ENCODE measurements around the gene OGFOD1.

Gene OGFOD1

DNA sequence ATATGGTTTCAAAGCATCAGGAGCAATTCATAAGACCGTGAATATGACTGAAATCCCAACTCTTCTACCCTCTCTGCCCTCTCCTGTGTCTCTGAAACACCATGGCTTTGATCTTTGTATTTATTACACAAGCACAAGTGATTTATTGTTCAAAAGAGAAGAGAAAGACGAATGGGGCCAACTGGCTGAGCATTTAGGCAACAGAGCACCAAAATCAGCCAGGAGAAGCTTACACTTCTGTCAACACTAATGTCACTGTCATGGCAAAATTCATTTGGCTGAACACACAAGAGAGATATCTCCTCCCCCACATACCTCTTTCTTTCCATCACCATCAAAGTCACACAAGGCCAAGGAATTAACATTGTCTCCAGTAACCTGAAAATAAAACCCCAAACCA, 59.2 kb downstream of the OGFOD1 start:
- no peak overlapping the region for H3K4me3 ChIP-seq (replicated peaks; ENCODE audit: low read depth, low read length)
- no peak for DNase-seq (ENCODE audit: low read depth)
- TF ChIP-seq, protein P1, sequence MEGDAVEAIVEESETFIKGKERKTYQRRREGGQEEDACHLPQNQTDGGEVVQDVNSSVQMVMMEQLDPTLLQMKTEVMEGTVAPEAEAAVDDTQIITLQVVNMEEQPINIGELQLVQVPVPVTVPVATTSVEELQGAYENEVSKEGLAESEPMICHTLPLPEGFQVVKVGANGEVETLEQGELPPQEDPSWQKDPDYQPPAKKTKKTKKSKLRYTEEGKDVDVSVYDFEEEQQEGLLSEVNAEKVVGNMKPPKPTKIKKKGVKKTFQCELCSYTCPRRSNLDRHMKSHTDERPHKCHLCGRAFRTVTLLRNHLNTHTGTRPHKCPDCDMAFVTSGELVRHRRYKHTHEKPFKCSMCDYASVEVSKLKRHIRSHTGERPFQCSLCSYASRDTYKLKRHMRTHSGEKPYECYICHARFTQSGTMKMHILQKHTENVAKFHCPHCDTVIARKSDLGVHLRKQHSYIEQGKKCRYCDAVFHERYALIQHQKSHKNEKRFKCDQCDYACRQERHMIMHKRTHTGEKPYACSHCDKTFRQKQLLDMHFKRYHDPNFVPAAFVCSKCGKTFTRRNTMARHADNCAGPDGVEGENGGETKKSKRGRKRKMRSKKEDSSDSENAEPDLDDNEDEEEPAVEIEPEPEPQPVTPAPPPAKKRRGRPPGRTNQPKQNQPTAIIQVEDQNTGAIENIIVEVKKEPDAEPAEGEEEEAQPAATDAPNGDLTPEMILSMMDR (IDR thresholded peaks at IDR 0.05; ENCODE audit: low read length, missing control alignments) = no peak

DNA sequence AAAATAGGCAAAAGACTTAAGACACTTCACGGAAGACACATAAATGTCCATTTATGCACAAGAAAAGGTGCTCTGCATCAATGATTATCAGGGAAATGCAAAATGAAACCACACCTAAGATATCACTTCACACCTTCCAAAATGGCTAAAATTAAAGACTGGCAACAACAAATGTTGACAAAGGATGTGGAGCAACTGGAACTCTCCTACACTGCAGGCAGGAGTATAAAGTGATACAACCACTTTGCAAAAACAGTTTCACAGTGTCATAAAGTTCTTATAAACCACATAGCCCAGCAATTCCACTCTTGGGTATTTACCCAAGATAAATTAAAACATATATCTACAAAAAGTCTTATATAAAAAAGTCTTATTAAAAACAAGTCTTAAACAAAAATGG, 60.7 kb downstream of the OGFOD1 start:
- no peak overlapping the region for H3K4me3 ChIP-seq (replicated peaks; ENCODE audit: low read depth, low read length)
- DNase-seq (ENCODE audit: low read depth) = no peak
- TF ChIP-seq, protein P1 (IDR thresholded peaks at IDR 0.05; ENCODE audit: low read length, missing control alignments) = no peak

DNA sequence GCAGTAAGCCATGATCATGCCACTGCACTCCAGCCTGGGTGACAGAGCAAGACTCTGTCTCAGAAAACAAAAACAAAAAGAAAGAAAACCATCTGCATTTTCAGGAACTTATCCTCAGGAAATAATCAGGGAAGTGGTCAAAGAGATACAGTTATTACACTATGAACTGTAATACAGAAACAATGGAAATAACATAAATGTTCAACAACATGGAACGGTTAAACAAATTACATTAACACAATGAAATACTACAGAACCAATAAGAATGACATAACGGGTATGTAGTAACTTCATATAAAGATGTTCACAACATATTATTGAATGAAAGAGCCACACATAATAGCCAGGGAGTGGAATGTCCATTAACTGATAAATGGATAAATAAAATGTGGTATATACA, 61.7 kb downstream of the OGFOD1 start:
- no peak for DNase-seq (ENCODE audit: low read depth)
- TF ChIP-seq, protein P1 (IDR thresholded peaks at IDR 0.05; ENCODE audit: low read length, missing control alignments) = no peak
- no peak overlapping the region for H3K4me3 ChIP-seq (replicated peaks; ENCODE audit: low read depth, low read length)

DNA sequence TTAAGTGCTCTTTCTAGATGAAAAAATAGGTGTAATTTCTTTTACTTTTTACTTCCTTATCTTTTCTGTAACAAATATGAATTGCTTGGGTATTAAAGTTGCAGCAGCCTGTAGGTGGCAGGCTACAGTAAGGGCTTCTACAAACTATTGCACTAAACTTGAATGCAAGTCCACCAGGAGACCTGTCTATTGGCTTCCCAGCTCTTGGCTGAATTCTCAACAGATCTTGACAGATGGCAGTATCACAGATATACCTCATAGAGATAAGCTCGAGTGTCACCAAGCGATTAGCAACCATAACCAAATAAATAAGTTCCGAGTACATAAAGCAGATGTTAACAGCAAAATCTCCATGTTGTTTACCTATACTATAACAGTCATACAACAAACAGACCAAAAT, 62.6 kb downstream of the OGFOD1 start:
- TF ChIP-seq, protein P1 (IDR thresholded peaks at IDR 0.05; ENCODE audit: low read length, missing control alignments) = peak; percentile 79
- peak; percentile 77 for DNase-seq (ENCODE audit: low read depth)
- no peak overlapping the region for H3K4me3 ChIP-seq (replicated peaks; ENCODE audit: low read depth, low read length)

DNA sequence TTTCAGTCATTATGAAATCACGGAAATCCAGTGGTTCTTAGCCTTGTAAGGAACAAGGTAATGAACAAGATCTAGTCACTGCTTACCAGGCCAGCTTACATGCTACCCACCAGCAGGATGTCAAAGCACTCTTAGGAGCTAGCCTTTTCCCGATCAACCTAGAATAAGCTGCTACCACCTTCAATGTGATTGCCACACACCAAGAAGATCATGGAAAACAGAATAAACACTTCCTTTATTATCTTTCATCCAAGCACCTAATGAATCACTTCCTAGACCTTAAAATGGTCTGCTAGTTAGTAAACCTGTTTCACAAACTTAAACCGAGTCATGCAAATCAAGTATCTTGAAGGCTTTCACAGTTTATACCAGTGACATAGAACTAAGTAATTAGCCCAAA, 63.5 kb downstream of the OGFOD1 start:
- no peak overlapping the region for H3K4me3 ChIP-seq (replicated peaks; ENCODE audit: low read depth, low read length)
- TF ChIP-seq, protein P1 (IDR thresholded peaks at IDR 0.05; ENCODE audit: low read length, missing control alignments) = no peak
- no peak for DNase-seq (ENCODE audit: low read depth)

DNA sequence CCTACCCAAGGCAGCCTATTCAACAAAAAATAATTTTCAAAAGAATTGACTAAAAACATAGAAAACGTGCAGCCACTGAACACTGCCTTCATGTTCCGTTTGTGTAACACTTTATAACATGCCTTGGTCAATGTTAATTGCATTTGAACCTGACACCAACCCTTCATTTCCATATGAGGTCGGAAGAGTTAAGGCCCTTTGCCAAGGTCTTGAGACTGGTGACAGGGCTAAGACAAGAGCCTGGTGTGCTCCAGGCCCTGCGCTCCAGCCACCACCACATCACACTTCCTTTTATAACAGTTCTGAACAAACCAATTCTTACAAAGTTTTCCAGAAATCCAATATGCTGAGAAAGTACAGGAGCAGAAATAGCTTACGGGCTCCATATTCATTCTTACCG, 64.3 kb downstream of the OGFOD1 start:
- TF ChIP-seq, protein P1 (IDR thresholded peaks at IDR 0.05; ENCODE audit: low read length, missing control alignments) = no peak
- H3K4me3 ChIP-seq (replicated peaks; ENCODE audit: low read depth, low read length) = no peak overlapping the region
- DNase-seq (ENCODE audit: low read depth) = no peak

DNA sequence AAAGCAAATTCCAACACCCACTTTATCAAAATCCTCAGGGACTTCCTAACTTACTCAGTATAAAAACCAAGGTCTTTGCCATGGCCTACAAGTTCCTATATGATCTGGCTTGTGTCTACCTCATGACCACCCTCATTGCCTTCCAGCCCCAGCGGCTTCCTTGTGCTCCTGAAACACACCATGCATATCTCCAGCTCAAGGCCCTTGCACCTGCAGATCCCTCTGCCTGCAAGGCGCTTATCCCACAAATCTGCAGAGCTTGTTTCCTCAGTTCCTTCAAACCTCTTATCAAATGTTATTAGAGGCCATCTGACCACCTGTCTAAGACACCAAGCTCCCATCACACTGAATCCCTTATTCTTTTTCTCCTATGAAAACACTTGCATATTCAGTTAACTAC, 65.9 kb downstream of the OGFOD1 start:
- no peak for DNase-seq (ENCODE audit: low read depth)
- H3K4me3 ChIP-seq (replicated peaks; ENCODE audit: low read depth, low read length) = no peak overlapping the region
- TF ChIP-seq, protein P1 (IDR thresholded peaks at IDR 0.05; ENCODE audit: low read length, missing control alignments) = no peak

All from fibroblast of pulmonary artery (primary cell).